ENCODE measurements around the gene FANCC.
"Not testable (repeated sequence)": the region's sequence is repeated elsewhere in the genome, so short reads cannot be mapped to it uniquely, and the experiment has no call there.

FANCC gene

GRCh38 chr9:95341293-95341962 lies 23.9 kb upstream of the FANCC start:
- TF ChIP-seq CTCF (IDR thresholded peaks at IDR 0.05; ENCODE audit: extremely low read depth, missing control alignments): no peak

GRCh38 chr9:95338243-95338642 lies 20.7 kb upstream of the FANCC start:
- TF ChIP-seq CTCF (IDR thresholded peaks at IDR 0.05; ENCODE audit: extremely low read depth, missing control alignments): no peak
- no peak for DNase-seq (ENCODE audit: low spot score)

More at GRCh38 chr9:95341293-95341962, 23.9 kb upstream of the FANCC start:
- DNase-seq (ENCODE audit: low spot score): no peak

GRCh38 chr9:95336281-95336680 lies 18.8 kb upstream of the FANCC start:
- no peak for DNase-seq (ENCODE audit: low spot score)
- peak; percentile 22 for TF ChIP-seq CTCF (IDR thresholded peaks at IDR 0.05; ENCODE audit: extremely low read depth, missing control alignments)

- no peak for DNase-seq (ENCODE audit: low spot score)
- no peak for TF ChIP-seq CTCF (IDR thresholded peaks at IDR 0.05; ENCODE audit: extremely low read depth, missing control alignments)
Measured at GRCh38 chr9:95333426-95333825, 15.9 kb upstream of the FANCC start.

- no peak for TF ChIP-seq CTCF (IDR thresholded peaks at IDR 0.05; ENCODE audit: extremely low read depth, missing control alignments)
- DNase-seq (ENCODE audit: low spot score): no peak
Measured at GRCh38 chr9:95332860-95333259, 15.4 kb upstream of the FANCC start.

- no peak for TF ChIP-seq CTCF (IDR thresholded peaks at IDR 0.05; ENCODE audit: extremely low read depth, missing control alignments)
- DNase-seq (ENCODE audit: low spot score): no peak
Measured at GRCh38 chr9:95330720-95331404, 13.4 kb upstream of the FANCC start.

GRCh38 chr9:95329061-95329460 lies 11.6 kb upstream of the FANCC start:
- DNase-seq (ENCODE audit: low spot score): not testable (repeated sequence)

All from GM20000 (cell line).